ENCODE measurements around the gene TUBA4A.
"Not testable (repeated sequence)": the region's sequence is repeated elsewhere in the genome, so short reads cannot be mapped to it uniquely, and the experiment has no call there.

The TUBA4A gene

DNA sequence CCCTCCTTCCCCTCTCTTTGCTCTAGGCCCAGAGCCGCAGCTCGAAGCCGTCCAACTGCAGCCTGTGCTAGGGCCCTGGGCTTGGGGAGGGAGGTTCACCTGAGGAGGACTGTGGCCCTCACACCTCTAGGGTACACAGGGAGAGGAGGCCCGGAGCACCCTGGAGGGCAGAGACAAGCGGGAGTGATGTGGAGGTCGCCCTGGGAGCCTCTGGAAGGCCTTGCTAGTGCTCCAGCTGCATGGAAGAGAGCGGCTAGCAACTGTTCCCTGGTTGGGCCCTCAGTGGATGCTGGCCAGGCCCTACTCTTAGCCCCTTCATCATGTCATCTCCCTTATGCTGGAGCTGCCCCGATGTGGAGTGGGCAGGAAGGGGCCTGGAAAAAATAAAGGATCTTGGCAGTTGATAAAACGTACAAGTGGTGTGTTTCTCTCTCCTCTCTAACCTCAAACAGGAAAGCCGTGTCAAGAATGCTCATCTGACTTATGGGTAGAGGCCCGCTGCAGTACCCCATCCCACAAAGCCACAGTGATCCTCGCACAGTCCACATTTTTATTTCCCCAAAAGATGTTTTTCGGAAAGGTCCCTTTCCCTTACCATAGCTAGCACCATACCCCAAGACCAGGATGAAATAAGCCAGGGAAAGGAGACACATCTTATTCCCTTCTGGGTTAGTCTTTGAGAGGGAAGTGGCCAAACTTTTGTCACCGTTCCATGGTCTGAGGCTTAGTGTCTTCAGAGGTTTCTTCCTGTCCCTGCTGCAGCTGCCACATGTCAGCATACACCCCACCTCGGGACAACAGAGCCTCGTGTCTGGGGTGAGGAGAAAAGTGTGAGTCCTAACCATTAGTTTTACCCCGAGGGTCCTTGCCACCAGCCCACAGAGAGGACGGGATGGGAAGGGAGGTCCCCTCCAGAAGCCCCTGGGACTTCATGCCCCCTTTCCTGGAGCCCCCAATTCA is 44.2 kb downstream of the TUBA4A start:
- FAIRE-seq = no peak

DNA sequence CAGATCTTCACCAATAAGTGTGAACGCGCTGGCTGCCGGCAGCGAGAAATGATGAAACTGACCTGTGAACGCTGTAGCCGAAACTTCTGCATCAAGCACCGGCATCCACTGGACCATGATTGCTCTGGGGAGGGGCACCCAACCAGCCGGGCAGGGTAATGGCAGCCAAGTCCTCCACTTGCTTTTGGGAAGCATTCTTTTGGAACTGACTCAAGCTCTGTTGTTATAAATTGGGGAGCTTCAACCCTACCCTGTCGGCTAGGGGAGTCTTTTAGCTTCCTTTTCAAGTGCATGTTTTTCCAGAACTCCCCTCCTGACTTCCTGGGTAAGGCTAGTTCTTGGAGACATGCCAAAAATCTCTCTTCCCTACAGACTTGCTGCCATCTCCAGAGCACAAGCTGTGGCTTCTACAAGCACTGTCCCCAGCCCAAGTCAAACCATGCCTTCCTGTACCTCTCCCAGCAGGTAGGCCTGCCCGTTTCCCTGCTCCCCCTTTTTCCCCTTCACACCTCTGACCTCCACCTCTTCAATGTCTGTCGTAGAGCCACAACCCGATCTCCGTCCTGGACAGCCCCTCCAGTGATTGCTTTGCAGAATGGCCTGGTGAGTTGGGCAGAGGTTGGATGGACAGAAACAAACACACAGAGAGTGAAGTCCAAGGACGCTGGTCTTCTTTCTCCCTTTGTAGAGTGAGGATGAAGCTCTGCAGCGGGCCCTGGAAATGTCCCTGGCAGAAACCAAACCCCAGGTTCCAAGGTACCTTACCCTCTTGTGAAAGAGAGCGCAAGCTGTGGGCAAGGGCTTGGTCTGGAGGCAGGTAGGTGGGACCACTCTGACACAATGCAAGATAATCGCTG is 45.6 kb downstream of the TUBA4A start:
- no peak for FAIRE-seq

DNA sequence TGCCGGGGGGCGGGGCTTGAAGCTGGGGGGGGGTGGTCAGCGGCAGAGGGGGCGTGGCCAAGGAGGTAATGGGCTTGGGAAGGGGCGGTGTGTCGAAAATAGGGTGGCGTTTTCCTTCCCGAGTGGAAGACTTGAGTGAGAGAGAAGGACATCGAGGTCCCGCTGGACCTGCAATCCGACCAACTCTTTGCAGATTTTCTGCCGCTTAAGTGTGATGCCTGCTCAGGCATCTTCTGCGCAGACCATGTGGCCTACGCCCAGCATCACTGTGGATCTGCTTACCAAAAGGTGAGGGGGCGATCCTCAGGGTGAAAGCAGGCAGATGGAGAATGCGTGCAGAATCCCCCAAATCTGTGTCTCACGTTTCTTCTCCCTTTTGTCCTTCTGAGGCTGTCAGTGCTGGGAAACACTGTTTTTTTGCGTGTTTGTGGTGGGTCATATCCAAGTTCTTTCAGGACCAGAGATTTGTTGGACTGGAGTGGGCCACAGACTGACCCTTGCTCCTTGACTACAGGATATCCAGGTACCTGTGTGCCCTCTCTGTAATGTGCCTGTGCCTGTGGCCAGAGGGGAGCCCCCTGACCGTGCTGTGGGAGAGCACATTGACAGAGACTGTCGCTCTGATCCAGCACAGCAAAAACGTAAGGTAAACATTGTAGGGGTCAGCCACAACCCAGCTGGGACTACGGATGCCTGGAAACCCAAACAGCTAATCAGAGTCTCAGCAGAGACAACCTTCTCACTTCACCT is 46.4 kb downstream of the TUBA4A start:
- FAIRE-seq = no peak

GRCh38 chr2:219206328-219207133 is 47.2 kb downstream of the TUBA4A start, which contains the start of gene ZFAND2B:
ZFAND2B (plus strand) TSS chr2:219206782; CDS start chr2:219206988, 206 bp downstream.
- no peak for FAIRE-seq

DNA sequence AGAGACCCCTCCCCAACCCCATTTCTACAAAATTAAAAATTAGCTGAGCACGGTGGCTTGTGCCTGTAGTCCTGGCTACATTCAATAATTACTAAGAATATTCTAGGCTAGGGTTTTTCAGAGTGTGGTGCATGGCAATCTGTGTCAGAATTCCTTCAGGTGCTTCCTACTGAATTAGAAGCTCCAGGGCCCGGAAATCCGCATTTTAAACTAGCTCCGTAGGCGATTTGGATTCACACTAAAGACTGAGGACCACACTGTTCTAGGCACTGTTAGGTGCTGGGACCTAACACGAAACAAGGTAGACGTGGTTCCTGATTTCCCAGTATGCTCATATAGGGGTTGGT is 47.8 kb downstream of the TUBA4A start:
- FAIRE-seq = no peak

DNA sequence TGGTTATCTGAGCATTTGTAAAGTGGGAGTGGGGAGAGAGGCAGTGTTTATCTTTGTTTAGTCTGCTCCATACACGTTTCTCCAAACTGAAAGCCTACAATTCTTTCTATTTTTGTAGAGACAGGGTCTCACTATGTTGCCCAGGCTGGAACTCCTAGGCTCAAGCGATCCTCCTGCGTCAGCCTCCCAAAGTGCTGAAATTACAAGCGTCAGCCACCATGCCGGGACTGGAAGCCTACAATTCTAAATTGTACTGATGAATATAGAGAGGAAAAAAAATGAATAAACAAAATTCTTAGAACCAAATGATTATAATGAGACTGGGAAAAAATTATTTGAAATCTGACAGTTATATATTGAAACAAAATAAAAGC is 48.6 kb downstream of the TUBA4A start:
- no peak for FAIRE-seq

DNA sequence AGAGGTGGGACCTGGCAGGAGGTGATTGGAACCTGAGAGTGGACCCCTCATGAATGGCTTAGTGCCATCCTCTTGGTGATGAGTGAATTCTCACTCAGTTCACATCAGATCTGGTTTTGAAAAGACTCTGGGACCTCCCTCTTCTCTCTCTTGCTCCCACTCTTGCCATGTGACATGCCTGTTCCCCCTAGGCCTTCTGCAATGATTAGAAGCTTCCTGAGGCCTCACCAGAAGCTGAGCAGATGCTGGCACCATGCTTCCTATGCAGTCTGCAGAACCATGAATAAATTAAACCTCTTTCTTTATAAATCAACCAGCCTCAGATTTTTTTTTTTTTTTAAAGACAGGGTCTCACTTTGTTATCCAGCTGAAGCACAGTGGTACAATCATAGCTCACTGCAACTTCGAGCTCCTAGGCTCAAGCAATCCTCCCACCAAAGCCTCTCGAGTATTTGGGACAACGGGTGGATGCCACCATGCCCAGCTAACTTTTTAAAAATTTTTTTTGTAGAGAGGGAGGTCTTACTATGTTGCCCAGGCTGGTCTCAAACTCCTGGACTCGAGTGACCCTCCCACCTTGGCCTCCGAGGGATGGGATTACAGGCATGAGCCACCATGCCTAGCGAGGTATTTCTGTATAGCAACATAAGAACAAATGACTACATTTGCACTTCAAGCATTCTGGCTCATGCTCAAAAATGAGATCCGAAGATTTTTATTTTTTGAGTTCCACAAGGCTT is 49.1 kb downstream of the TUBA4A start:
- FAIRE-seq = no peak

DNA sequence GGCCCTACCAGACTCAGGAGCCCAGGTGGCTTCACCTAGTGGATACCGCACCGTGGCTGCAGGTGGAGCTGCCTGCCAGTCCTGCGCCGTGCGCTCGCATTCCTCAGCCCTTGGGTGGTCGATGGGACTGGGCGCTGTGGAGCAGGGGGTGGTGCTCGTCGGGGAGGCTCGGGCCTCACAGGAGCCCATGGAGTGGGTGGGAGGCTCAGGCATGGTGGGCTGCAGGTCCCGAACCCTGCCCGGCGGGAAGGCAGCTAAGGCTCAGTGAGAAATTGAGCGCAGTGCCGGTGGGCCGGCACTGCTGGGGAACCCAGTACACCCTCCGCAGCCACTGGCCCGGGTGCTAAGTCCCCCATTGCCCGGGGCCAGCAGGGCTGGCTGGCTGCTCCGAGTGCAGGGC is 52.4 kb downstream of the TUBA4A start:
- not testable (repeated sequence) for FAIRE-seq

- FAIRE-seq = not testable (repeated sequence)
These were observed 53.0 kb downstream of the TUBA4A start for GRCh38 chr2:219200502-219201326.

Measured in colon (tissue), 2 donors.